Measurements from ENCODE around the gene KXD1. TPM values are rescaled to one million over a fixed set of nuclear protein-coding genes. Genes with fewer than 3 reads are reported as not detected.

KXD1 gene
- total RNA-seq, 1 experiment from 2014 or later = 88.0 TPM

DNA sequence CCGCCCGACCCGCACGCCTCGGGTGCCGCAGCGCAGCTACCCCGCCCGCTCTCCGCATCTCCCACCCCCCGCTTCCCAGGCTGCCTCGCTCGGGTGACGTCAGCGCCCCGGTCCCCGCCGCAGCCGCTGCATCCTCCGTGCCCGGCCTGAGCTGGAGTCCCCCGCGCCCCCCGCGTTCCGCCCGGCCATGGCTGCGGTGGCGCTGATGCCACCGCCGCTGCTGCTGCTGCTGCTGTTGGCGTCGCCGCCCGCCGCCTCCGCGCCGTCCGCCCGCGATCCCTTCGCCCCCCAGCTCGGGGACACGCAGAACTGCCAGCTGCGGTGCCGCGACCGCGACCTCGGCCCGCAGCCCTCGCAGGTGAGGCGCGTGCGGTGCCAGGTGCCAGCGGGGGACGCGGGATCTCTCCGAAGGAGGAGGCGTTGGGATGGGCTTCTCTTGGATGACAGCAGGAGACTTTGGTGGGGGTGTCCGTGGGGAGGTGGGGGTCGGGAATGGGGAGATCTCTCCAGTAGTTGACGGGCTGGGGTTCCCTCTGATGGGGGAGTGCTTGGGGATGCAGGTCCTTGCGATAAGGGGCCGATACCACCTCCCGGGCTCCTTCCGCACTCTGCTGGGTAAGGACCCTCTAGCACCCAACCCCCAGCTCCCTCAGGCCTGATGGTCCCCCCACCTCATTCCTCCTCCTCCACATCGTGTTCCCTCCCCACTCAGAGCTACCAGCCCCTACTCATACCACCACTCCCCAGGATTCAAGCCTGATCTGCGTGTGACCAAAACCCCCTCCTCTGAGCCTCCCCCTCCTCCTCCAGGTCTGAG lies 55.3 kb downstream of the KXD1 start, which contains the start of gene TMEM59L:
Gene TMEM59L, plus strand, starts transcription at position 99 of the 817 bp plus-strand sequence. Its CDS starts 89 bp downstream, at position 188.
- H3K4me3 ChIP-seq = peak within 1 kb of the TSS; percentile 17; the same call in 1 of the 2 replicates
- H3K27me3 ChIP-seq (replicated peaks) = peaks cover 74% of the 10 kb centered on the region
- no peaks in the 10 kb centered on the region for H3K36me3 ChIP-seq
- no peak for DNase-seq (ENCODE audit: low read depth in 1 of 2, low spot score in 2 of 2)
- no peak within 1 kb of the TSS for H3K27ac ChIP-seq
- H3K9me3 ChIP-seq (replicated peaks) = no peaks in the 10 kb centered on the region; the same call in 1 of the 2 replicates
- peaks cover 12% of the 10 kb centered on the region for H3K4me1 ChIP-seq (replicated peaks)

DNA sequence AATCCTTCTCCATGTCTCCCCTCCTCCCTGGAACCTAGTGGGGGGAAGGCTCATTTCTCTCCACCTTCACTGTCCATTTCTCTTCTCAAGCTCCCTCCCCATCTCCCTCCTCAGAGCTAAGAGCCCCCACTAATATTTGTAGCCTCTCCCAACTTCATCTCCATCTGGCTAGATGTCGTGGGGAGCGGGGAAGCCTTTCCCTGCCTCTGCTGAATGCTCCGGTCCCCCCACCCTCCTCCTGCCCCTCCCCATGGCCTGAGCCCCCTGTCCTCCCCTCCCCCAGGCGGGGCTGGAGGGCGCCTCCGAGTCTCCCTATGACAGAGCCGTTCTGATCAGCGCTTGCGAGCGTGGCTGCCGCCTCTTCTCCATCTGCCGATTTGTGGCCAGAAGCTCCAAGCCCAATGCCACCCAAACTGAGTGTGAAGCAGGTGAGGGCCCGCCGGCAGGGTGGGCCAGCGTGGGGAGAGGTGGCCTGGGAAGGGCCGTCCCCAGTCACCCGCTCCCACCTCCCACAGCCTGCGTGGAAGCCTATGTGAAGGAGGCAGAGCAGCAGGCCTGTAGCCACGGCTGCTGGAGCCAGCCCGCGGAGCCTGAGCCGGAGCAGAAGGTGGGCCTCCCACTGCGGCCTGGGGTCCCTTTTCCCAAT lies 56.0 kb downstream of the KXD1 start:
- DNase-seq (ENCODE audit: low read depth in 1 of 2, low spot score in 2 of 2) = no peak
- peaks cover 66% of the 10 kb centered on the region for H3K27me3 ChIP-seq (replicated peaks)
- no peaks in the 10 kb centered on the region; the same call in 1 of the 2 replicates for H3K9me3 ChIP-seq (replicated peaks)

DNA sequence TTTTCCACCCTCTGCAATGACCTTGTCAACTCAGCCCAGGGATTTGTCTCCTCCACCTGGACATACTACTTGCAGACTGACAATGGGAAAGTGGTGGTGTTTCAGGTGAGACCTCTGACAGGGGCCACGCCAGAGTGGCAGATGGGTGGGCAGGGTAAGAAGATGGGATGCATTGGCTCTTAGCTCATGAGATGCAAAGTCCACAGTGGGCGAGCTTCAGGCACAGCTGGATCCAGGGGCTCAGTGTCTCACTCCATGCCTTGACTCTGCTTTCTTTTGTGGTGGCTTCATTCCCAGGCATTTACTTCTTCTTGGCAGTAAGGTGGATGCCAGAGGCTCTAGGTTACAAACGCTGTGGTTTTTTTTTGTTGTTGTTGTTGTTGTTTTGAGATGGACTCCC lies 58.4 kb downstream of the KXD1 start:
- Histone ChIP-seq H3K27ac (no peak overlapping the region), H3K27me3 (replicated peaks) (peaks cover 45% of the 10 kb centered on the region), H3K4me1 (replicated peaks) (peaks cover 10% of the 10 kb centered on the region), H3K4me3 (no peak overlapping the region), H3K9me3 (replicated peaks) (no peaks in the 10 kb centered on the region; the same call in 1 of the 2 replicates), H3K36me3 (no peaks in the 10 kb centered on the region)
- no peak for DNase-seq (ENCODE audit: low read depth in 1 of 2, low spot score in 2 of 2)

More for the DNA sequence above, 56.0 kb downstream of the KXD1 start:
- no peaks in the 10 kb centered on the region for H3K36me3 ChIP-seq
- H3K27ac ChIP-seq = no peak overlapping the region
- peaks cover 12% of the 10 kb centered on the region for H3K4me1 ChIP-seq (replicated peaks)
- H3K4me3 ChIP-seq = no peak overlapping the region

DNA sequence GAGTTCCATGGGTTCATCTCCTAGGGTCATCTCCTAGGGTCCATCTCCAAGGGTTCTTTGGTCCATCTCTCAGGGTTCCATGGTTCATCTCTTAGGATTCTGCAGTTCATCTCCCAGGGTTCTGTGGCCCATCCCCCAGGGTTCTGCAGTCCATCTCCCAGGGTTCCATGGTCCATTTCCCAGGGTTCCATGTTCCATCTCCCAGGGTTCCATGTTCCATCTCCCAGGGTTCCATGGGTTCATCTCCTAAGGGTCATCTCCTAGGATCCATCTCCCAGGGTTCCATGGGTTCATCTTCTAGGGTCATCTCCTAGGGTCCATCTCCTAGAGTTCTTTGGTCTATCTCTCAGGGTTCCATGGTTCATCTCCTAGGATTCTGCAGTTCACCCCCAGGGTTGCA lies 59.9 kb downstream of the KXD1 start:
- DNase-seq (ENCODE audit: low read depth in 1 of 2, low spot score in 2 of 2) = no peak
- Histone ChIP-seq H3K27me3 (replicated peaks) (peaks cover 32% of the 10 kb centered on the region), H3K36me3 (no peaks in the 10 kb centered on the region), H3K4me1 (replicated peaks) (peaks cover 4% of the 10 kb centered on the region), H3K4me3 (no peak overlapping the region), H3K9me3 (replicated peaks) (no peaks in the 10 kb centered on the region; the same call in 1 of the 2 replicates), H3K27ac (no peak overlapping the region)

DNA sequence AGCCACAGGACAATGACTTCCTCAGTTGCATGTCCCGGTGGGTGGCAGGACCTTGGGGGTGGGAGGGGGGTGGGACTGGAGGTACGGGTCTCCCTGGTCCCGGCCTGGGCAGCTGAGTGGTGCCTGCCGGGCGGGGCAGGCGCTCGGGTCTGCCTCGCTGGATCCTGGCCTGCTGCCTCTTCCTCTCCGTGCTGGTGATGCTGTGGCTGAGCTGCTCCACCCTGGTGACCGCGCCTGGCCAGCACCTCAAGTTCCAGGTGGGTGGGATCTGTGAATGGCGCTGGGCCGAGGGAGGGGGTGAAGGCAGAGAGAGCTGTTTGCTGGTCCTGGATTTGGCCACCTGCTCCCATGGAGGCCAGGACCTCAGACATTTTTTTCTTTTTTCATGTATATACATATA lies 60.6 kb downstream of the KXD1 start:
- Histone ChIP-seq H3K4me3 (no peak overlapping the region), H3K27ac (no peak overlapping the region), H3K36me3 (no peaks in the 10 kb centered on the region), H3K4me1 (replicated peaks) (no peaks in the 10 kb centered on the region), H3K9me3 (replicated peaks) (no peaks in the 10 kb centered on the region; the same call in 1 of the 2 replicates), H3K27me3 (replicated peaks) (peaks cover 26% of the 10 kb centered on the region)
- no peak for DNase-seq (ENCODE audit: low read depth in 1 of 2, low spot score in 2 of 2)

Other genes starting within 250 kb of the KXD1 start
- 395 and 478 TPM in 2 replicates for gene LSM4, start 234.8 kb upstream of the KXD1 start, total RNA-seq (2014; rRNA removed; shearing (Covaris generic))
- gene PGPEP1, start 217.3 kb upstream of the KXD1 start, total RNA-seq (2014; rRNA removed; shearing (Covaris generic)) = 5.7 and 9.0 TPM in 2 replicates
- gene GDF15, start 171.7 kb upstream of the KXD1 start, total RNA-seq (2014; rRNA removed; shearing (Covaris generic)) = 12.4 and 21.9 TPM in 2 replicates
- not detected in 2 replicates for gene LRRC25, start 160.2 kb upstream of the KXD1 start, total RNA-seq (2014; rRNA removed; shearing (Covaris generic))
- gene SSBP4, start 138.5 kb upstream of the KXD1 start, total RNA-seq (2014; rRNA removed; shearing (Covaris generic)) = 18.9 and 43.4 TPM in 2 replicates
- gene ISYNA1, start 119.7 kb upstream of the KXD1 start, total RNA-seq (2014; rRNA removed; shearing (Covaris generic)) = 2.0 and 5.4 TPM in 2 replicates
- gene ELL, start 35.8 kb upstream of the KXD1 start, total RNA-seq (2014; rRNA removed; shearing (Covaris generic)) = 14.3 and 14.8 TPM in 2 replicates
- gene FKBP8, start 14.3 kb upstream of the KXD1 start, total RNA-seq (2014; rRNA removed; shearing (Covaris generic)) = 212 and 288 TPM in 2 replicates
- 745 and 1,061 TPM in 2 replicates for gene UBA52, start 14.0 kb downstream of the KXD1 start, total RNA-seq (2014; rRNA removed; shearing (Covaris generic))
- gene REX1BD, start 30.9 kb downstream of the KXD1 start, total RNA-seq (2014; rRNA removed; shearing (Covaris generic)) = 84.0 and 198 TPM in 2 replicates
- 21.3 and 26.7 TPM in 2 replicates for gene CRLF1, start 48.9 kb downstream of the KXD1 start, total RNA-seq (2014; rRNA removed; shearing (Covaris generic))
- not detected in 2 replicates for gene TMEM59L, start 55.0 kb downstream of the KXD1 start, total RNA-seq (2014; rRNA removed; shearing (Covaris generic))
- gene KLHL26, start 79.2 kb downstream of the KXD1 start, total RNA-seq (2014; rRNA removed; shearing (Covaris generic)) = 3.3 and 5.8 TPM in 2 replicates
- gene CRTC1, start 125.8 kb downstream of the KXD1 start, total RNA-seq (2014; rRNA removed; shearing (Covaris generic)) = 1.3 and 2.5 TPM in 2 replicates
- gene COMP, start 233.4 kb downstream of the KXD1 start, total RNA-seq (2014; rRNA removed; shearing (Covaris generic)) = not detected in 2 replicates

All from SJSA1 (cell line).